Mesendoderm (in vitro differentiated cells): ENCODE results near the gene RUSF1.

ENCODE experiments used
- DNase-seq: peaks from one replicate; pipeline ENCODE4 v3.0.0; 2013
- H2AK5ac ChIP-seq: 2 replicates; pipeline ENCODE4 v1.6.1; 2013; ENCODE audit warnings: low read length, inconsistent platforms
- H2BK120ac ChIP-seq: 2 replicates; pipeline ENCODE4 v1.6.1; 2013; ENCODE audit warnings: low read depth, mild to moderate bottlenecking, low read length, moderate library complexity, mixed read lengths
- H2BK15ac ChIP-seq: replicated peaks from 2 replicates; pipeline ENCODE4 v1.6.1; 2013; ENCODE audit warnings: low read depth, mild to moderate bottlenecking, moderate library complexity
- H2BK5ac ChIP-seq: 2 replicates; pipeline ENCODE4 v1.6.1; 2013; ENCODE audit warnings: low read length, inconsistent platforms
- H3K18ac ChIP-seq: 2 replicates; pipeline ENCODE4 v1.6.1; 2013; ENCODE audit warnings: mild to moderate bottlenecking, low read length, mixed read lengths
- H3K23ac ChIP-seq: one replicate; pipeline ENCODE4 v1.6.1; 2013; ENCODE audit warnings: low read length
- H3K27ac ChIP-seq: 2 replicates; pipeline ENCODE4 v1.5.1; 2013; ENCODE audit warnings: low read depth, mild to moderate bottlenecking, inconsistent platforms, low read length, moderate library complexity
- H3K27me3 ChIP-seq: 2 replicates; pipeline ENCODE4 v1.6.1; 2013; ENCODE audit warnings: low read length, control low read depth, mild to moderate bottlenecking, inconsistent platforms; ENCODE audit not compliant: insufficient read depth, poor library complexity
- H3K36me3 ChIP-seq: 2 replicates; pipeline ENCODE4 v1.6.1; 2013; ENCODE audit warnings: low read length, inconsistent platforms; ENCODE audit not compliant: control insufficient read depth, insufficient read depth
- H3K4ac ChIP-seq: one replicate; pipeline ENCODE4 v1.6.1; 2013; ENCODE audit warnings: low read depth, mild to moderate bottlenecking, low read length, moderate library complexity
- H3K4me1 ChIP-seq: 2 replicates; pipeline ENCODE4 v1.6.1; 2013; ENCODE audit warnings: low read depth, low read length, inconsistent platforms; ENCODE audit not compliant: control insufficient read depth
- H3K4me2 ChIP-seq: 2 replicates; pipeline ENCODE4 v1.6.1; 2013; ENCODE audit warnings: low read length
- H3K4me3 ChIP-seq: 2 replicates; pipeline ENCODE4 v1.5.1; 2013; ENCODE audit warnings: mild to moderate bottlenecking, low read length
- H3K56ac ChIP-seq: one replicate; pipeline ENCODE4 v1.6.1; 2013; ENCODE audit warnings: low read length
- H3K79me1 ChIP-seq: 2 replicates; pipeline ENCODE4 v1.6.1; 2013; ENCODE audit warnings: low read length, inconsistent platforms
- H3K79me2 ChIP-seq: 2 replicates; pipeline ENCODE4 v1.6.1; 2013; ENCODE audit warnings: mild to moderate bottlenecking, low read length; ENCODE audit not compliant: control insufficient read depth, insufficient read depth
- H3K9ac ChIP-seq: 2 replicates; pipeline ENCODE4 v1.6.1; 2013; ENCODE audit warnings: low read length, inconsistent platforms
- H4K5ac ChIP-seq: one replicate; pipeline ENCODE4 v1.6.1; 2013; ENCODE audit warnings: low read length
- H4K8ac ChIP-seq: one replicate; pipeline ENCODE4 v1.6.1; 2013; ENCODE audit warnings: low read depth, mild to moderate bottlenecking, control low read depth, low read length, moderate library complexity
- WGBS: extraction: QIAGEN DNeasy Blood & Tissue Kit; methylation state at CpG from one replicate; pipeline ENCODE4 v1.1.7; 2013; ENCODE audit warnings: low lambda C conversion rate, missing lambda C conversion rate; ENCODE audit not compliant: insufficient coverage; ENCODE audit errors: extremely low coverage; 5-methylcytosine and 5-hydroxymethylcytosine counted together

RUSF1 gene

GRCh38 chr16:31477220-31478216 lies 30.7 kb downstream of the RUSF1 start:
- no CpG with 5 or more reads among the region's 67 CpGs for WGBS
- Histone ChIP-seq H4K8ac (no peak overlapping the region), H3K27ac (no peak overlapping the region), H3K56ac (peak overlapping the region; percentile 81), H3K79me2 (no peaks in the 10 kb centered on the region), H3K79me1 (no peaks in the 10 kb centered on the region), H3K9ac (peak overlapping the region; percentile 66), H3K27me3 (peaks cover 3% of the 10 kb centered on the region), H4K5ac (no peak overlapping the region), H2BK15ac (no peak overlapping the region), H3K4me3 (peak overlapping the region; percentile 8), H3K4me1 (no peaks in the 10 kb centered on the region), H2BK120ac (no peak overlapping the region), H3K4ac (no peak overlapping the region), H3K36me3 (no peaks in the 10 kb centered on the region), H3K18ac (no peak overlapping the region), H2AK5ac (no peak overlapping the region), H3K4me2 (peak overlapping the region; percentile 63), H2BK5ac (no peak overlapping the region), H3K23ac (no peak overlapping the region)
- DNase-seq = peak; percentile 87

- Histone ChIP-seq H4K8ac (no peak overlapping the region), H2BK15ac (no peak overlapping the region), H3K4me1 (no peaks in the 10 kb centered on the region), H3K4me3 (peak overlapping the region; percentile 36), H3K56ac (peak overlapping the region; percentile 85), H3K79me2 (no peaks in the 10 kb centered on the region), H3K9ac (peak overlapping the region; percentile 66), H3K27ac (no peak overlapping the region), H2BK5ac (no peak overlapping the region), H3K4ac (no peak overlapping the region), H4K5ac (no peak overlapping the region), H2BK120ac (no peak overlapping the region), H2AK5ac (no peak overlapping the region), H3K18ac (peak overlapping the region; percentile 24), H3K36me3 (no peaks in the 10 kb centered on the region), H3K27me3 (peaks cover 3% of the 10 kb centered on the region), H3K4me2 (peak overlapping the region; percentile 88), H3K23ac (peak overlapping the region; percentile 89), H3K79me1 (no peaks in the 10 kb centered on the region)
- peak; percentile 78 for DNase-seq
- no CpG with 5 or more reads among the region's 68 CpGs for WGBS
These were observed 31.6 kb downstream of the RUSF1 start for GRCh38 chr16:31476303-31477219.

- no peak overlapping the region for H2BK15ac ChIP-seq
- H3K56ac ChIP-seq = peak overlapping the region; percentile 15
- no peaks in the 10 kb centered on the region for H3K79me1 ChIP-seq
- H4K8ac ChIP-seq = no peak overlapping the region
- H2AK5ac ChIP-seq = no peak overlapping the region
- H2BK5ac ChIP-seq = no peak overlapping the region
- H3K4me1 ChIP-seq = no peaks in the 10 kb centered on the region
- WGBS = no CpG with 5 or more reads among the region's 26 CpGs
- H3K4me3 ChIP-seq = no peak overlapping the region
- H3K79me2 ChIP-seq = no peaks in the 10 kb centered on the region
- H3K4me2 ChIP-seq = no peak overlapping the region
- H3K27ac ChIP-seq = no peak overlapping the region
- no peak overlapping the region for H3K23ac ChIP-seq
- H3K36me3 ChIP-seq = no peaks in the 10 kb centered on the region
- peaks cover 3% of the 10 kb centered on the region for H3K27me3 ChIP-seq
- no peak overlapping the region for H3K18ac ChIP-seq
- H3K9ac ChIP-seq = no peak overlapping the region
- no peak overlapping the region for H3K4ac ChIP-seq
- no peak overlapping the region for H4K5ac ChIP-seq
- DNase-seq = peak; percentile 17
- no peak overlapping the region for H2BK120ac ChIP-seq
These were observed 32.3 kb downstream of the RUSF1 start for GRCh38 chr16:31475946-31476302.

- WGBS = no CpG with 5 or more reads among the region's 12 CpGs
- H4K8ac ChIP-seq = no peak overlapping the region
- no peak overlapping the region for H3K4ac ChIP-seq
- no peak overlapping the region for H2BK120ac ChIP-seq
- H3K36me3 ChIP-seq = no peaks in the 10 kb centered on the region
- no peak overlapping the region for H3K9ac ChIP-seq
- H2BK15ac ChIP-seq = no peak overlapping the region
- no peaks in the 10 kb centered on the region for H3K79me1 ChIP-seq
- no peak overlapping the region for H3K4me3 ChIP-seq
- no peak overlapping the region for H2AK5ac ChIP-seq
- no peak overlapping the region for H2BK5ac ChIP-seq
- no peak overlapping the region for H4K5ac ChIP-seq
- peaks cover 3% of the 10 kb centered on the region for H3K27me3 ChIP-seq
- no peak overlapping the region for H3K23ac ChIP-seq
- no peak overlapping the region for H3K4me2 ChIP-seq
- no peak for DNase-seq
- no peak overlapping the region for H3K18ac ChIP-seq
- H3K4me1 ChIP-seq = no peaks in the 10 kb centered on the region
- no peaks in the 10 kb centered on the region for H3K79me2 ChIP-seq
- no peak overlapping the region for H3K27ac ChIP-seq
- H3K56ac ChIP-seq = no peak overlapping the region
These were observed 33.1 kb downstream of the RUSF1 start for GRCh38 chr16:31474773-31475738.

GRCh38 chr16:31474173-31474714 lies 33.9 kb downstream of the RUSF1 start:
- Histone ChIP-seq H3K23ac (no peak overlapping the region), H3K4me1 (no peaks in the 10 kb centered on the region), H2BK5ac (no peak overlapping the region), H3K79me2 (no peaks in the 10 kb centered on the region), H2BK120ac (no peak overlapping the region), H3K4me2 (no peak overlapping the region), H2BK15ac (no peak overlapping the region), H3K36me3 (no peaks in the 10 kb centered on the region), H3K4me3 (no peak overlapping the region), H3K9ac (no peak overlapping the region), H2AK5ac (no peak overlapping the region), H4K8ac (no peak overlapping the region), H3K4ac (no peak overlapping the region), H4K5ac (no peak overlapping the region), H3K27ac (no peak overlapping the region), H3K18ac (no peak overlapping the region), H3K79me1 (no peaks in the 10 kb centered on the region), H3K56ac (no peak overlapping the region), H3K27me3 (peaks cover 3% of the 10 kb centered on the region)
- DNase-seq = peak; percentile 26
- WGBS = no CpG with 5 or more reads among the region's 12 CpGs
